Measurements from ENCODE around the gene RASSF10.

GRCh38 chr11:13035711-13036110 lies 26.6 kb downstream of the RASSF10 start:
- TF ChIP-seq CTCF (IDR thresholded peaks at IDR 0.05; ENCODE audit: low read depth, low read length) (no peak), MYC (IDR thresholded peaks at IDR 0.05; ENCODE audit: low read depth, low read length) (no peak), POLR2A (IDR thresholded peaks at IDR 0.05; ENCODE audit: extremely low read depth, insufficient read length) (no peak)
